Measurements from ENCODE around the gene PAX1. TPM values are rescaled to one million over a fixed set of nuclear protein-coding genes. Genes with fewer than 3 reads are reported as not detected.

Gene PAX1
- total RNA-seq, 2 experiments from 2014 or later: not detected

DNA sequence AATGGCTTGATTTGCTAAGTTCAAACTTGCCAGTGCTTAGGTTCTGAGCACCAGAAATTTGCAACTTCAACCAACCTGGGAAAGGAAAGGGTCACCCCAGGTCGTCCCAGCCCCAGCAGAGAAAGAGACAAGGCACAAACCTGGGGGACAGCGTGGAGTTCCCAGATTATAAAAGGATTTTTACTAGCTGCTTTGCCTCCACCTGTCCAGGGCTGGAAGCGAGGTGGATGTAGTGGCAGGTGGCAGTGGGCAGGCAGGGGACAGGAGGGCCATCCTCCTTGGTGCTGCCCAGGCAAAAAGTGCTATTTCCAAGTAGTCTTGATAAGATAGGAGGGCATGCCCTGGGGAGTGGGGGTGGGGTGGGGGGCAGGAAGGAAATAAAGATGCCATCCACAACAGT lies 4.9 kb downstream of the PAX1 start:
- intact Hi-C loops (cut with micrococcal nuclease; ENCODE audit: unreplicated experiment): loop anchor here (10.0 kb wide), 1 partner anchor 534 kb away; no protein-coding TSS in a partner anchor

DNA sequence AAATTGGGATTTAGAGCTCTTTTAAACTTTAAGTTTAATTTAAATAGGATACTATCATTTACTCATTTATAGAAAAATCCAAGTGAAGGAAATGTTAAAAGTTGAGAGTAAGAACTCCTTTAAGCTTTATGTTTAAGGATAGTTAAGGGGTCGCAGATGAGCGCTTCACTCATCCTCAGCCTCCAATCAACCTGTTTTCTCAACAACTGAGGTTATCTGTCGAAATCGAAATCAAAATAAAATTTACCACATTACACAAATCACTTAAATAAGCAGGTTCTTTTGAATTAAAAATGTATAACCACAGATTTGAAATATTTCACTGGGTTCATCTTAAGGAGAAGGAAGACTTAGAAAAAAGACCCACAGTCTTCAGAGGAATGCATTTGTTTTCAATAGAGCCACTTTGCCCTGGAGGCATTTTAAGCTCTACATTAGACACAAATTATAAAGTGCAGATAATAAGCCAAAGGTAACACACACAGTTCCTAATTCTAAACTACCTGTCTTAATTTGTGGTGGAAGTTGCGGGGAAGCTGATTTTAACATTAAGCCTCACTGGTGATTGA lies 5.5 kb downstream of the PAX1 start:
- TF ChIP-seq EZH2phosphoT487 (IDR thresholded peaks at IDR 0.05; ENCODE audit: borderline replicate concordance, low read depth, low read length): no peak
- TF ChIP-seq, protein P1, sequence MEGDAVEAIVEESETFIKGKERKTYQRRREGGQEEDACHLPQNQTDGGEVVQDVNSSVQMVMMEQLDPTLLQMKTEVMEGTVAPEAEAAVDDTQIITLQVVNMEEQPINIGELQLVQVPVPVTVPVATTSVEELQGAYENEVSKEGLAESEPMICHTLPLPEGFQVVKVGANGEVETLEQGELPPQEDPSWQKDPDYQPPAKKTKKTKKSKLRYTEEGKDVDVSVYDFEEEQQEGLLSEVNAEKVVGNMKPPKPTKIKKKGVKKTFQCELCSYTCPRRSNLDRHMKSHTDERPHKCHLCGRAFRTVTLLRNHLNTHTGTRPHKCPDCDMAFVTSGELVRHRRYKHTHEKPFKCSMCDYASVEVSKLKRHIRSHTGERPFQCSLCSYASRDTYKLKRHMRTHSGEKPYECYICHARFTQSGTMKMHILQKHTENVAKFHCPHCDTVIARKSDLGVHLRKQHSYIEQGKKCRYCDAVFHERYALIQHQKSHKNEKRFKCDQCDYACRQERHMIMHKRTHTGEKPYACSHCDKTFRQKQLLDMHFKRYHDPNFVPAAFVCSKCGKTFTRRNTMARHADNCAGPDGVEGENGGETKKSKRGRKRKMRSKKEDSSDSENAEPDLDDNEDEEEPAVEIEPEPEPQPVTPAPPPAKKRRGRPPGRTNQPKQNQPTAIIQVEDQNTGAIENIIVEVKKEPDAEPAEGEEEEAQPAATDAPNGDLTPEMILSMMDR (conservative IDR thresholded peaks at IDR 0.05; ENCODE audit: low read length): no peak
- Histone ChIP-seq H3K9me2 (ENCODE audit: insufficient read depth, low read length) (no peaks in the 10 kb centered on the region), H3K4me3 (ENCODE audit: low read depth, low read length, poor library complexity, severe bottlenecking) (no peak overlapping the region), H3K4me2 (ENCODE audit: low read length) (no peak overlapping the region), H3K9me3 (ENCODE audit: low read length) (no peaks in the 10 kb centered on the region), H3K79me2 (ENCODE audit: insufficient read depth, low read depth, low read length) (no peaks in the 10 kb centered on the region), H2AFZ (ENCODE audit: low read length) (no peak overlapping the region), H3K4me1 (ENCODE audit: insufficient read depth, low read length, poor library complexity, severe bottlenecking) (no peaks in the 10 kb centered on the region), H4K20me1 (ENCODE audit: insufficient read depth, low read length) (no peaks in the 10 kb centered on the region), H3K36me3 (ENCODE audit: insufficient read depth, low read length) (no peaks in the 10 kb centered on the region), H3K27ac (ENCODE audit: low read depth, low read length, poor library complexity, severe bottlenecking) (no peak overlapping the region)
- POLR2A ChIA-PET: no interaction called here
- CTCF ChIA-PET (ENCODE audit: unreplicated experiment): no interaction called here
- no TSS peak for BruUV-seq (replicated peaks)
- intact Hi-C loops (cut with micrococcal nuclease; ENCODE audit: unreplicated experiment): loop anchor here (10.0 kb wide), 1 partner anchor 534 kb away; no protein-coding TSS in a partner anchor
- no peak for DNase-seq (ENCODE audit: low spot score)

More for the DNA sequence above, 4.9 kb downstream of the PAX1 start:
- Histone ChIP-seq H2AFZ (ENCODE audit: low read length) (no peak overlapping the region), H3K9me3 (ENCODE audit: low read length) (no peaks in the 10 kb centered on the region), H3K4me1 (ENCODE audit: insufficient read depth, low read length, poor library complexity, severe bottlenecking) (no peaks in the 10 kb centered on the region), H3K4me2 (ENCODE audit: low read length) (no peak overlapping the region), H3K27ac (ENCODE audit: low read depth, low read length, poor library complexity, severe bottlenecking) (no peak overlapping the region), H3K9me2 (ENCODE audit: insufficient read depth, low read length) (no peaks in the 10 kb centered on the region), H3K4me3 (ENCODE audit: low read depth, low read length, poor library complexity, severe bottlenecking) (no peak overlapping the region), H3K36me3 (ENCODE audit: insufficient read depth, low read length) (no peaks in the 10 kb centered on the region), H4K20me1 (ENCODE audit: insufficient read depth, low read length) (no peaks in the 10 kb centered on the region), H3K79me2 (ENCODE audit: insufficient read depth, low read depth, low read length) (no peaks in the 10 kb centered on the region)
- CTCF ChIA-PET (ENCODE audit: unreplicated experiment): interaction anchor here (0.7 kb wide), 1 partner anchor 9 kb away, joined by 3 read pairs; no protein-coding TSS in a partner anchor
- TF ChIP-seq EZH2phosphoT487 (IDR thresholded peaks at IDR 0.05; ENCODE audit: borderline replicate concordance, low read depth, low read length): no peak
- TF ChIP-seq, protein P1 (conservative IDR thresholded peaks at IDR 0.05; ENCODE audit: low read length): no peak
- no peak for DNase-seq (ENCODE audit: low spot score)
- BruUV-seq (replicated peaks): no TSS peak
- POLR2A ChIA-PET: interaction anchor here (0.6 kb wide), 1 partner anchor 23 kb away, joined by 3 read pairs; no protein-coding TSS in a partner anchor

DNA sequence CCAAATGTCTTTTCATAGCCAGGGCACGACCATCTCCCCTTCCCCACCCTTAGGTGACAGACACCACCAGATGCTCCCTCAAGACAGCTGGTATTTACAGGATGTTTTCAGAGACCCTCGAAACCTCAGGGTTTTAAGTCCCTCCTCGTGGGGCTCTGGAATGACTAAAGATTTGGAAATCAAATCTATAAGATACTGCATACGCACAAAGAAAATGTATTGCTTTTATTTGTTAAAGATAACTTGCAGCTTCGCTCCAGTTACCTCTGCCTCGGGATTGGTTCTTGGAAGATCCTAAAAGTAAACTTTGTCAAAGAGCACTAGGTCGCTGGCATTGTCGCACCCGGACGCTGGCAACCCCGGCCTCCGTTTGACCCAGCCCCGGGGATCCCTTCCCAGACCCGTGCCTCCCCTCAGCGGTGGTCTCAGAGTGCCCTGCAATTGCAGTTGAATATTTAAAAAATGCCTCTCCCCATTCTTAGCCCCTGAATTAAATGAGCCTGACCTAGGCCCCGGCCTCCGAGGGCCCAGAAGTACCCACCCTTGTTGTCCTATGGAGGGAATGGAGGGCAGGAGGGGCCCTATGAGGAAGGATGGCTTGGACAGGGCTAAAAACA lies 7.1 kb downstream of the PAX1 start:
- Histone ChIP-seq H3K9me3 (ENCODE audit: low read length) (no peaks in the 10 kb centered on the region), H2AFZ (ENCODE audit: low read length) (no peak overlapping the region), H3K4me3 (ENCODE audit: low read depth, low read length, poor library complexity, severe bottlenecking) (no peak overlapping the region), H3K4me1 (ENCODE audit: insufficient read depth, low read length, poor library complexity, severe bottlenecking) (no peaks in the 10 kb centered on the region), H3K4me2 (ENCODE audit: low read length) (no peak overlapping the region), H4K20me1 (ENCODE audit: insufficient read depth, low read length) (no peaks in the 10 kb centered on the region), H3K9me2 (ENCODE audit: insufficient read depth, low read length) (no peaks in the 10 kb centered on the region), H3K79me2 (ENCODE audit: insufficient read depth, low read depth, low read length) (no peaks in the 10 kb centered on the region), H3K27ac (ENCODE audit: low read depth, low read length, poor library complexity, severe bottlenecking) (no peak overlapping the region), H3K36me3 (ENCODE audit: insufficient read depth, low read length) (no peaks in the 10 kb centered on the region)
- TF ChIP-seq EZH2phosphoT487 (IDR thresholded peaks at IDR 0.05; ENCODE audit: borderline replicate concordance, low read depth, low read length): no peak
- TF ChIP-seq, protein P1 (conservative IDR thresholded peaks at IDR 0.05; ENCODE audit: low read length): no peak
- DNase-seq (ENCODE audit: low spot score): no peak
- intact Hi-C loops (cut with micrococcal nuclease; ENCODE audit: unreplicated experiment): loop anchor here (10.0 kb wide), 1 partner anchor 532 kb away; no protein-coding TSS in a partner anchor
- ChIA-PET POLR2A (interaction anchor here (0.6 kb wide), 1 partner anchor 1942 kb away, joined by 4 read pairs; no protein-coding TSS in a partner anchor), CTCF (ENCODE audit: unreplicated experiment) (no interaction called here)
- BruUV-seq (replicated peaks): no TSS peak

All from OCI-LY7 (cell line).